ENCODE measurements around the gene HLA-DQA1.

DNA sequence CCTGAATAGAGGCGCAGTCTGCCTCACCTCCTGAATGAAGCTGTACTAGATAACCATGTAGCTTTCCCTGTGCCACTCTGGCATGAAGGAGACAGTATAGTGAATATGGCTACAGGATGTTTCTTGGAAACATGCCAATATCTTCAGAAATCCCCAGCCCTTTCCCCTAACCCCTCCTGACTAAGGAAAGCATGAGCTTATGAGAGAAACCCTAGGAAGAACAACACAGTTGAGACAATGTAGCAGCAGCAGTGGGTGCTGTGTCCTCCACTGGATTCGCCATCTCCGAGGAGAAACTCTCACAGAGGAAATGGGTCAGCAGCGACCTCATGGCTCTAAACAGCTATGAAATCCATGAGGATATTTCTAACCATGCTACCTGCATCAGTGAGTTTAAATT, 6.7 kb downstream of the HLA-DQA1 start:
- TF ChIP-seq, protein P1, sequence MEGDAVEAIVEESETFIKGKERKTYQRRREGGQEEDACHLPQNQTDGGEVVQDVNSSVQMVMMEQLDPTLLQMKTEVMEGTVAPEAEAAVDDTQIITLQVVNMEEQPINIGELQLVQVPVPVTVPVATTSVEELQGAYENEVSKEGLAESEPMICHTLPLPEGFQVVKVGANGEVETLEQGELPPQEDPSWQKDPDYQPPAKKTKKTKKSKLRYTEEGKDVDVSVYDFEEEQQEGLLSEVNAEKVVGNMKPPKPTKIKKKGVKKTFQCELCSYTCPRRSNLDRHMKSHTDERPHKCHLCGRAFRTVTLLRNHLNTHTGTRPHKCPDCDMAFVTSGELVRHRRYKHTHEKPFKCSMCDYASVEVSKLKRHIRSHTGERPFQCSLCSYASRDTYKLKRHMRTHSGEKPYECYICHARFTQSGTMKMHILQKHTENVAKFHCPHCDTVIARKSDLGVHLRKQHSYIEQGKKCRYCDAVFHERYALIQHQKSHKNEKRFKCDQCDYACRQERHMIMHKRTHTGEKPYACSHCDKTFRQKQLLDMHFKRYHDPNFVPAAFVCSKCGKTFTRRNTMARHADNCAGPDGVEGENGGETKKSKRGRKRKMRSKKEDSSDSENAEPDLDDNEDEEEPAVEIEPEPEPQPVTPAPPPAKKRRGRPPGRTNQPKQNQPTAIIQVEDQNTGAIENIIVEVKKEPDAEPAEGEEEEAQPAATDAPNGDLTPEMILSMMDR (IDR thresholded peaks at IDR 0.05) = no peak
- TF ChIP-seq ESRRA (CRISPR knock-in tag; IDR thresholded peaks at IDR 0.05; ENCODE audit: borderline replicate concordance) (no peak), ZBTB21 (CRISPR knock-in tag; IDR thresholded peaks at IDR 0.05; ENCODE audit: borderline replicate concordance) (no peak), NFE2L1 (CRISPR knock-in tag; IDR thresholded peaks at IDR 0.05) (no peak), HMGXB4 (CRISPR knock-in tag; IDR thresholded peaks at IDR 0.05) (no peak), FOXP4 (CRISPR knock-in tag; IDR thresholded peaks at IDR 0.05) (no peak), NR3C1 (CRISPR knock-in tag; conservative IDR thresholded peaks at IDR 0.05; ENCODE audit: low read depth) (no peak), KAT7 (CRISPR knock-in tag; IDR thresholded peaks at IDR 0.05; ENCODE audit: borderline replicate concordance) (no peak), ATF2 (CRISPR knock-in tag; IDR thresholded peaks at IDR 0.05; ENCODE audit: borderline replicate concordance, low read depth) (no peak)
- TF ChIP-seq, protein P2, sequence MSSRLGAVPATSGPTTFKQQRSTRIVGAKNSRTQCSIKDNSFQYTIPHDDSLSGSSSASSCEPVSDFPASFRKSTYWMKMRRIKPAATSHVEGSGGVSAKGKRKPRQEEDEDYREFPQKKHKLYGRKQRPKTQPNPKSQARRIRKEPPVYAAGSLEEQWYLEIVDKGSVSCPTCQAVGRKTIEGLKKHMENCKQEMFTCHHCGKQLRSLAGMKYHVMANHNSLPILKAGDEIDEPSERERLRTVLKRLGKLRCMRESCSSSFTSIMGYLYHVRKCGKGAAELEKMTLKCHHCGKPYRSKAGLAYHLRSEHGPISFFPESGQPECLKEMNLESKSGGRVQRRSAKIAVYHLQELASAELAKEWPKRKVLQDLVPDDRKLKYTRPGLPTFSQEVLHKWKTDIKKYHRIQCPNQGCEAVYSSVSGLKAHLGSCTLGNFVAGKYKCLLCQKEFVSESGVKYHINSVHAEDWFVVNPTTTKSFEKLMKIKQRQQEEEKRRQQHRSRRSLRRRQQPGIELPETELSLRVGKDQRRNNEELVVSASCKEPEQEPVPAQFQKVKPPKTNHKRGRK (CRISPR knock-in tag; IDR thresholded peaks at IDR 0.05; ENCODE audit: borderline replicate concordance) = no peak
- TF ChIP-seq, protein P3, sequence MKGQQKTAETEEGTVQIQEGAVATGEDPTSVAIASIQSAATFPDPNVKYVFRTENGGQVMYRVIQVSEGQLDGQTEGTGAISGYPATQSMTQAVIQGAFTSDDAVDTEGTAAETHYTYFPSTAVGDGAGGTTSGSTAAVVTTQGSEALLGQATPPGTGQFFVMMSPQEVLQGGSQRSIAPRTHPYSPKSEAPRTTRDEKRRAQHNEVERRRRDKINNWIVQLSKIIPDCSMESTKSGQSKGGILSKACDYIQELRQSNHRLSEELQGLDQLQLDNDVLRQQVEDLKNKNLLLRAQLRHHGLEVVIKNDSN (CRISPR knock-in tag; IDR thresholded peaks at IDR 0.05) = no peak
- TF ChIP-seq, protein P4, sequence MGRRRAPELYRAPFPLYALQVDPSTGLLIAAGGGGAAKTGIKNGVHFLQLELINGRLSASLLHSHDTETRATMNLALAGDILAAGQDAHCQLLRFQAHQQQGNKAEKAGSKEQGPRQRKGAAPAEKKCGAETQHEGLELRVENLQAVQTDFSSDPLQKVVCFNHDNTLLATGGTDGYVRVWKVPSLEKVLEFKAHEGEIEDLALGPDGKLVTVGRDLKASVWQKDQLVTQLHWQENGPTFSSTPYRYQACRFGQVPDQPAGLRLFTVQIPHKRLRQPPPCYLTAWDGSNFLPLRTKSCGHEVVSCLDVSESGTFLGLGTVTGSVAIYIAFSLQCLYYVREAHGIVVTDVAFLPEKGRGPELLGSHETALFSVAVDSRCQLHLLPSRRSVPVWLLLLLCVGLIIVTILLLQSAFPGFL (CRISPR knock-in tag; IDR thresholded peaks at IDR 0.05; ENCODE audit: borderline replicate concordance) = no peak
- TF ChIP-seq, protein P5, sequence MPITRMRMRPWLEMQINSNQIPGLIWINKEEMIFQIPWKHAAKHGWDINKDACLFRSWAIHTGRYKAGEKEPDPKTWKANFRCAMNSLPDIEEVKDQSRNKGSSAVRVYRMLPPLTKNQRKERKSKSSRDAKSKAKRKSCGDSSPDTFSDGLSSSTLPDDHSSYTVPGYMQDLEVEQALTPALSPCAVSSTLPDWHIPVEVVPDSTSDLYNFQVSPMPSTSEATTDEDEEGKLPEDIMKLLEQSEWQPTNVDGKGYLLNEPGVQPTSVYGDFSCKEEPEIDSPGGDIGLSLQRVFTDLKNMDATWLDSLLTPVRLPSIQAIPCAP (CRISPR knock-in tag; IDR thresholded peaks at IDR 0.05) = no peak
- TF ChIP-seq, protein P6, sequence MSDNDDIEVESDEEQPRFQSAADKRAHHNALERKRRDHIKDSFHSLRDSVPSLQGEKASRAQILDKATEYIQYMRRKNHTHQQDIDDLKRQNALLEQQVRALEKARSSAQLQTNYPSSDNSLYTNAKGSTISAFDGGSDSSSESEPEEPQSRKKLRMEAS (CRISPR knock-in tag; IDR thresholded peaks at IDR 0.05) = no peak

All from WTC11 (cell line).